ENCODE results near the gene NUDT14.

The NUDT14 gene

GRCh38 chr14:105165761-105166485 lies 15.2 kb downstream of the NUDT14 start:
- no peaks in the 10 kb centered on the region for H3K36me3 ChIP-seq (ENCODE audit: control insufficient read depth, insufficient read depth, low read length)
- H3K9ac ChIP-seq (ENCODE audit: low read depth, low read length): no peak overlapping the region
- peaks cover 20% of the 10 kb centered on the region for H3K27me3 ChIP-seq (ENCODE audit: control insufficient read depth, insufficient read depth, low read length)
- peaks cover 4% of the 10 kb centered on the region; the same call in 1 of the 2 replicates for H3K4me1 ChIP-seq (ENCODE audit: control insufficient read depth, insufficient read depth, low read length)
- no peaks in the 10 kb centered on the region for H3K9me3 ChIP-seq (ENCODE audit: control insufficient read depth, insufficient read depth, low read length)
- no peak overlapping the region for H3K4me3 ChIP-seq (ENCODE audit: low read depth, low read length)
- H3K27ac ChIP-seq (ENCODE audit: low read depth, low read length): no peak overlapping the region

- Histone ChIP-seq H3K4me1 (ENCODE audit: control insufficient read depth, insufficient read depth, low read length) (no peaks in the 10 kb centered on the region), H3K9ac (ENCODE audit: low read depth, low read length) (no peak overlapping the region), H3K36me3 (ENCODE audit: control insufficient read depth, insufficient read depth, low read length) (no peaks in the 10 kb centered on the region), H3K9me3 (ENCODE audit: control insufficient read depth, insufficient read depth, low read length) (no peaks in the 10 kb centered on the region), H3K4me3 (ENCODE audit: low read depth, low read length) (no peak overlapping the region), H3K27ac (ENCODE audit: low read depth, low read length) (no peak overlapping the region), H3K27me3 (ENCODE audit: control insufficient read depth, insufficient read depth, low read length) (peaks cover 20% of the 10 kb centered on the region)
These were observed 15.9 kb downstream of the NUDT14 start for GRCh38 chr14:105165134-105165704.

GRCh38 chr14:105163040-105163742 lies 17.9 kb downstream of the NUDT14 start:
- Histone ChIP-seq H3K27ac (ENCODE audit: low read depth, low read length) (no peak overlapping the region), H3K36me3 (ENCODE audit: control insufficient read depth, insufficient read depth, low read length) (no peaks in the 10 kb centered on the region), H3K27me3 (ENCODE audit: control insufficient read depth, insufficient read depth, low read length) (peaks cover 15% of the 10 kb centered on the region), H3K4me3 (ENCODE audit: low read depth, low read length) (no peak overlapping the region), H3K4me1 (ENCODE audit: control insufficient read depth, insufficient read depth, low read length) (no peaks in the 10 kb centered on the region), H3K9ac (ENCODE audit: low read depth, low read length) (no peak overlapping the region), H3K9me3 (ENCODE audit: control insufficient read depth, insufficient read depth, low read length) (no peaks in the 10 kb centered on the region)

GRCh38 chr14:105162669-105162979 lies 18.5 kb downstream of the NUDT14 start:
- peaks cover 12% of the 10 kb centered on the region for H3K27me3 ChIP-seq (ENCODE audit: control insufficient read depth, insufficient read depth, low read length)
- no peak overlapping the region for H3K4me3 ChIP-seq (ENCODE audit: low read depth, low read length)

GRCh38 chr14:105161964-105162668 lies 19.0 kb downstream of the NUDT14 start:
- no peaks in the 10 kb centered on the region for H3K36me3 ChIP-seq (ENCODE audit: control insufficient read depth, insufficient read depth, low read length)
- H3K9me3 ChIP-seq (ENCODE audit: control insufficient read depth, insufficient read depth, low read length): no peaks in the 10 kb centered on the region
- H3K4me3 ChIP-seq (ENCODE audit: low read depth, low read length): no peak overlapping the region
- H3K4me1 ChIP-seq (ENCODE audit: control insufficient read depth, insufficient read depth, low read length): no peaks in the 10 kb centered on the region
- H3K27me3 ChIP-seq (ENCODE audit: control insufficient read depth, insufficient read depth, low read length): peaks cover 8% of the 10 kb centered on the region
- no peak overlapping the region for H3K27ac ChIP-seq (ENCODE audit: low read depth, low read length)
- no peak overlapping the region for H3K9ac ChIP-seq (ENCODE audit: low read depth, low read length)

More at GRCh38 chr14:105162669-105162979, 18.5 kb downstream of the NUDT14 start:
- Histone ChIP-seq H3K4me1 (ENCODE audit: control insufficient read depth, insufficient read depth, low read length) (no peaks in the 10 kb centered on the region), H3K27ac (ENCODE audit: low read depth, low read length) (no peak overlapping the region), H3K9me3 (ENCODE audit: control insufficient read depth, insufficient read depth, low read length) (no peaks in the 10 kb centered on the region), H3K9ac (ENCODE audit: low read depth, low read length) (no peak overlapping the region), H3K36me3 (ENCODE audit: control insufficient read depth, insufficient read depth, low read length) (no peaks in the 10 kb centered on the region)

GRCh38 chr14:105161309-105161708 lies 19.8 kb downstream of the NUDT14 start:
- H3K27ac ChIP-seq (ENCODE audit: low read depth, low read length): no peak overlapping the region
- no peak overlapping the region for H3K4me3 ChIP-seq (ENCODE audit: low read depth, low read length)
- no peaks in the 10 kb centered on the region for H3K36me3 ChIP-seq (ENCODE audit: control insufficient read depth, insufficient read depth, low read length)
- no peaks in the 10 kb centered on the region; the same call in 1 of the 2 replicates for H3K4me1 ChIP-seq (ENCODE audit: control insufficient read depth, insufficient read depth, low read length)
- no peaks in the 10 kb centered on the region for H3K9me3 ChIP-seq (ENCODE audit: control insufficient read depth, insufficient read depth, low read length)
- H3K27me3 ChIP-seq (ENCODE audit: control insufficient read depth, insufficient read depth, low read length): peaks cover under 1% of the 10 kb centered on the region; the same call in 1 of the 2 replicates
- no peak overlapping the region for H3K9ac ChIP-seq (ENCODE audit: low read depth, low read length)

GRCh38 chr14:105160776-105161175 lies 20.3 kb downstream of the NUDT14 start:
- Histone ChIP-seq H3K4me3 (ENCODE audit: low read depth, low read length) (no peak overlapping the region), H3K9ac (ENCODE audit: low read depth, low read length) (no peak overlapping the region), H3K27ac (ENCODE audit: low read depth, low read length) (no peak overlapping the region), H3K9me3 (ENCODE audit: control insufficient read depth, insufficient read depth, low read length) (no peaks in the 10 kb centered on the region), H3K4me1 (ENCODE audit: control insufficient read depth, insufficient read depth, low read length) (no peaks in the 10 kb centered on the region; the same call in 1 of the 2 replicates), H3K27me3 (ENCODE audit: control insufficient read depth, insufficient read depth, low read length) (no peaks in the 10 kb centered on the region), H3K36me3 (ENCODE audit: control insufficient read depth, insufficient read depth, low read length) (no peaks in the 10 kb centered on the region)

GRCh38 chr14:105159344-105159743 lies 21.8 kb downstream of the NUDT14 start:
- Histone ChIP-seq H3K4me1 (ENCODE audit: control insufficient read depth, insufficient read depth, low read length) (no peaks in the 10 kb centered on the region; the same call in 1 of the 2 replicates), H3K9ac (ENCODE audit: low read depth, low read length) (no peak overlapping the region), H3K4me3 (ENCODE audit: low read depth, low read length) (no peak overlapping the region), H3K27me3 (ENCODE audit: control insufficient read depth, insufficient read depth, low read length) (no peaks in the 10 kb centered on the region), H3K9me3 (ENCODE audit: control insufficient read depth, insufficient read depth, low read length) (no peaks in the 10 kb centered on the region), H3K27ac (ENCODE audit: low read depth, low read length) (no peak overlapping the region), H3K36me3 (ENCODE audit: control insufficient read depth, insufficient read depth, low read length) (no peaks in the 10 kb centered on the region)

GRCh38 chr14:105158794-105159193 lies 22.3 kb downstream of the NUDT14 start:
- H3K4me3 ChIP-seq (ENCODE audit: low read depth, low read length): no peak overlapping the region
- no peaks in the 10 kb centered on the region for H3K9me3 ChIP-seq (ENCODE audit: control insufficient read depth, insufficient read depth, low read length)
- H3K27ac ChIP-seq (ENCODE audit: low read depth, low read length): no peak overlapping the region
- no peaks in the 10 kb centered on the region for H3K27me3 ChIP-seq (ENCODE audit: control insufficient read depth, insufficient read depth, low read length)
- no peaks in the 10 kb centered on the region; the same call in 1 of the 2 replicates for H3K4me1 ChIP-seq (ENCODE audit: control insufficient read depth, insufficient read depth, low read length)
- H3K36me3 ChIP-seq (ENCODE audit: control insufficient read depth, insufficient read depth, low read length): no peaks in the 10 kb centered on the region
- H3K9ac ChIP-seq (ENCODE audit: low read depth, low read length): no peak overlapping the region

GRCh38 chr14:105157872-105158271 lies 23.2 kb downstream of the NUDT14 start:
- Histone ChIP-seq H3K4me1 (ENCODE audit: control insufficient read depth, insufficient read depth, low read length) (no peaks in the 10 kb centered on the region; the same call in 1 of the 2 replicates), H3K36me3 (ENCODE audit: control insufficient read depth, insufficient read depth, low read length) (no peaks in the 10 kb centered on the region), H3K9me3 (ENCODE audit: control insufficient read depth, insufficient read depth, low read length) (no peaks in the 10 kb centered on the region), H3K4me3 (ENCODE audit: low read depth, low read length) (no peak overlapping the region), H3K9ac (ENCODE audit: low read depth, low read length) (no peak overlapping the region), H3K27me3 (ENCODE audit: control insufficient read depth, insufficient read depth, low read length) (no peaks in the 10 kb centered on the region), H3K27ac (ENCODE audit: low read depth, low read length) (no peak overlapping the region)

Data from HUES48 (cell line).